GM20431 (cell line): ENCODE measurements around the gene SHANK2.

Experiments used
- in situ Hi-C: fragments of 300-500 bp; cut with MseI, MboI; formaldehyde crosslinking; loops from one replicate; pipeline ENCODE4 v1.15.0; 2020; ENCODE audit warnings: low sequenced_read_pairs; ENCODE audit not compliant: unreplicated experiment

Gene SHANK2

GRCh38 chr11:71269603-71270511, 17.5 kb upstream of the SHANK2 start:
- in situ Hi-C loops: no loop called here

DNA sequence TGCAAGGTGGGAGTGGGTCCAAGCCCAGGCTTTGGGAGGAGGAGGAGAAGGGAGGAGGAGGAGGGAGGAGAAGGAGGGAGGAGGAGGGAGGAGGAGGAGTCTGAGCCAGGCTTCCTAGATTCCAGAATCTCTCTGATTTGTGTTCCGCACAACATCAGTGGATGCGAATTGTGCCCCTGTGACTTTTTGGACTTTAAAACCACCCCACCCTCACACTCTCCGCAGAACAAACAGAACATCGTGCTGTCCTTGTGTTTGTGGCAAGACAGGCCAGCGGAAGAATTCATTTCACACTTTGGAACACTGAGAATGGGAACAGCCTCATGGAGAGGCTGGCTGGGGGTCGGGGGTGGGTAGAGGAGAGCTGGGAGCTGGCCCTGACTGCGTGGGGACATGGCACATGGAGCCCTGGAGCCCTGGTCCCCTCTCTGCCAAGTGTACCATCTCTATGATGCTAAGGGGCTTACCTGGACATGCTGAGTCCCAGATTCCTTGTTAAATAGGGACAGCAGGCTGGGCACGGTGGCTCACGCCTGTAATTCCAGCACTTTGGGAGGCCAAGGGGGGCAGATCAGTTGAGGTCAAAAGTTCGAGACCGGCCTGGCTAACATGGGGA, 16.4 kb upstream of the SHANK2 start:
- in situ Hi-C loops: no loop called here

DNA sequence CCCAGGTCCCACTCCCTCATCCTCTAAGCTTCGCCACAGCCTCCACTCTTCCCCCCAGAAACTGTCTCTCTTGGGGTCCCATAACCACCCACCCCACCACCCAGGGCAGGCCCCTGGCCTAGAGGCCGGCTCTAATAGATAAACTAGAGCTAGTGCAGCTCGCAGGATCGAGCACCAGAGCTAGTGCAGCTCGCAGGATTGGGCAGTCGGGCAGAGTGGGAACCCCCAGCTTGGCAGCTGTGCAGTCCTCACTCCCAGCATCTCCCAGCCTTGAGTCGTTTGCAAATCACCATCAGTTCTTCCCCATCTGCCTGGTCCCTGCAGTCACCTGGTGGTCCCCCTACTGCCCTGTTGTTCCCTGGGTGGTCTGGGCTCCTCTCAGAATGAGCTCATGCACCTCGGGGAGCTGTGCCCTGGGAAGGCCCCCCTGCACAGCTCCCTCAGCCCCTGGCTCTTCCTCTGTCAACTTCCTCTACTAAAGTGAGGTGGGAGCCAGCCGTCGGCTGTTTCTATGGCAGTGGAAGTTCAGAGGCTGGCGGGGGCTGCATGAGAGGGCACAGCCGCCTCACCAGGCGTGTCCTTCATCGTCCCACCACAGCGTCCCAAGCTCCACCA, 15.5 kb upstream of the SHANK2 start:
- in situ Hi-C loops: no loop called here

DNA sequence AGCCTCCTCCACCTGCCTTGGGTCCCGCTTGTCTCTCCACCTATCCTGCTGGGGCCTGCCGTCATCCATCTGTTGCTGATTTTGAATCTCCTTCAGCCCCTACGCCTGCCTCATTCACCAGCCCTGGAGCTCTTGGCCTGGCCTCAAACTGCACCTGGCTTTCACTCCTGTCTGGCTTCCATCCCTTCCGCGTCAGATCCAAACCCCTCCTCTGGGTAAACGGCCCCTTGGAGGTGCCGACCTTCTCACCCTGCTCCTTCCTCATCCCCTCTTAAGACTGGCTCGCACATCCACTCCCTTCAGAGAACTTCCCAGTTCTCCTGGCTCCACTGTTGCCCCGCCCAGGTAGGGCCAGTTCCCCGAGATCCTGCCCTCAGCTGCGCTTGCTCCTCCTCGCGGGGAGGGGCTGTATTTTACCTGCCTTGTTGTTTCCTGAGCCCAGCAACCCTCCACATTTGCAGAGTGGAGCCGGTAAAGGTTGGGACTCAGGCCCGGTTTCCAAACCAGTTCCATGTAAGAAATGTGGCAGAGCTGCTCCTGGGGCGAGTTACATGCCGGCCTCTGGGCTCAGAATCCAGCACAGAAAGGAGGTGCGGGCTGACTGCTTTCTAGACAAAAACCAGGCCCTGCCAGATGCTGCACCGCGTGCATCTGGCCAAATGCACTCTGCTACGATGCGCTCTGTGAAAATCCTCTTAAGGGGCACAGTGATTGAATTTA, 13.9 kb upstream of the SHANK2 start:
- in situ Hi-C loops: no loop called here

- in situ Hi-C loops: no loop called here
These were observed 13.2 kb upstream of the SHANK2 start for GRCh38 chr11:71265559-71266092.

DNA sequence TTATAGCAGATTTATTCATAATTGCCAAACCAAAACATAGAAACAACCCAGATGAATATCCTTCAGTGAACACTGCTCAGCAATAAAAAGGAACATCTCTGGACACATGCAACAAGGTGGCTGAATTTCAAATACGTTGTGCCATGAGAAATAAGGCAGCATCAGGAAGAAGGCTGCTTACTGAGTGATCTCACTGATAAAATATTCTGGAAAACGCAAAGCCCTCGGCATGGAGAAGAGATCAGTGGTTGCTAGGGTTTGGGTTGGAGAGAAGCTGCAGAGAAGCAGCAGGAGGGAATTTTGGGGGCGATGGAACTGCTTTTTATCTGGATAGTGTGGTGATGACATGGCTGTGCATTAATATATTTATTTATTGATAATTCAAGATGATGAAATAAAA, 11.0 kb upstream of the SHANK2 start:
- in situ Hi-C loops: no loop called here

GRCh38 chr11:71255800-71256479, 3.6 kb upstream of the SHANK2 start:
- in situ Hi-C loops: no loop called here

GRCh38 chr11:71255323-71255722, 2.9 kb upstream of the SHANK2 start:
- in situ Hi-C loops: no loop called here

GRCh38 chr11:71253794-71254193, 1.4 kb upstream of the SHANK2 start:
- in situ Hi-C loops: no loop called here

DNA sequence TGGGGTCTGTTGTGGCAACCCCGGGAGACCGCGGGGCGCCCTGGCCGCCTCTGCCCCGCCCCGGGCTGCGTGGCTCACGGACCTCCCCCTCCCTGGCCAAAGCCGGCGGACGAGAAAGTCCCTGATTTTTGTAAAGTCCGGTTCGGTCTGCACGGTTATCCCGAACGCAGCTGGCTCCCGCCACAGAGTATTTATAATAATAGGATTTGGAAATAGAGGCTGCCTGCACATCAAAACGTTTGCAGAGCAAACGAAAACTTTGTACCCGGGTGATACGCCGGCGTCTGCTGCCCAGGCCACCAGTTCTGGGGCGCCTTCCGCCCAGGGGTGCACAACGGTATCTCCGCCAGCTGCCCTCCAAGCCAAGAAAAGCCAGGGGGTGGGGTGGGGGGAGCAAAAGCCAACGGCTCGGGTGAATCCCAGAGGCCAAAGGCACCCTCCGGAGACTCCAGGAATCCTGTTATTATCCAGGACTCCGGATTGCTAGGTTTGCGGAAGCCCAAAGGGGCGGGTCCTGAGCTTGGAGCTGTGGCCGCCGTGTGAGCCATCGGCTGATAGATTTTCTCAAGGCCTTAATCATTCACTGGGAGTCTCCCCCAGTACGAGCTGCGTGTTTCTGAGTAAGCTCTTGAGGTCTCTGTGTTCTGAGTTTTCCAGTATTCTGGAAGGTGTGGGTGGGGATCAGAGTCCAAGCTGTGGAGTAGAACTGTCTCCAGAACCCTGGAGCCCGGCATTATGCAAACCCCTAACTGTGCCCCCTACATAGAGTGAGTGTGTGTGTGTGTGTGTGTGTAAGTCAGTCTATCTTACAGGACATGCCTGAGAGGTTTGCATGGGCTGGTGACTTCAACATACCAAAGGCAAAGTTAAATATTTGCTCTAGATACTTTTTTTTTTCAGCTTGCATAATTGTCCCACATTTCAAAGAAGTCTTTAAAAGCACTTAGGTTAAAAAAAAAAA, 673 bp upstream of the SHANK2 start:
- in situ Hi-C loops: no loop called here

DNA sequence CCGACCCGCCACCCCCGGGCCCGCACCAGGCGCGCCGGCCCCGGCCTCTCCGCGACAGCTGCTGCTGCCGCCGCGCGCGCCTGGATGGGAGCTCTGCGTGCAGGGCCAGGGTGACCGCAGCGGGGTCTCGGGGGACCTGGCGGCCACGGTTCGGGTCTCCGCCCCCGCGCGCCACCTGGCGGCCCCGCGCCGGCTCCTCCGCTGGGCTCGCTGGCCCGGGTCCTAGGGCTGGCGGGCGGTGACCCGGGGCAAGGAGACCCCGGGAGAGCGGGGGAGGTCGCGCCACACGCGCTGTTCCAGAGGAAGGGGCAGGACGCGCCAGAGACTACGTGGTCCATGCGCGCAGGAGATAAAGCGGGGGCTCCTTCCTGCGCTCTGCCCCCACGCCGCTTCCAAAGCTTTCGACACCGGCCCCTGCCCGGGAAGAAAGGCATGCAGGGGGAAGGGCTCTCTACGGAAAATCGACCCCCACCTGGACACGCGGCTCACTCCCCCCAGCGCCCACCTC, 562 bp downstream of the SHANK2 start:
- in situ Hi-C loops: no loop called here

- in situ Hi-C loops: no loop called here
These were observed 1.1 kb downstream of the SHANK2 start for GRCh38 chr11:71251151-71251721.

DNA sequence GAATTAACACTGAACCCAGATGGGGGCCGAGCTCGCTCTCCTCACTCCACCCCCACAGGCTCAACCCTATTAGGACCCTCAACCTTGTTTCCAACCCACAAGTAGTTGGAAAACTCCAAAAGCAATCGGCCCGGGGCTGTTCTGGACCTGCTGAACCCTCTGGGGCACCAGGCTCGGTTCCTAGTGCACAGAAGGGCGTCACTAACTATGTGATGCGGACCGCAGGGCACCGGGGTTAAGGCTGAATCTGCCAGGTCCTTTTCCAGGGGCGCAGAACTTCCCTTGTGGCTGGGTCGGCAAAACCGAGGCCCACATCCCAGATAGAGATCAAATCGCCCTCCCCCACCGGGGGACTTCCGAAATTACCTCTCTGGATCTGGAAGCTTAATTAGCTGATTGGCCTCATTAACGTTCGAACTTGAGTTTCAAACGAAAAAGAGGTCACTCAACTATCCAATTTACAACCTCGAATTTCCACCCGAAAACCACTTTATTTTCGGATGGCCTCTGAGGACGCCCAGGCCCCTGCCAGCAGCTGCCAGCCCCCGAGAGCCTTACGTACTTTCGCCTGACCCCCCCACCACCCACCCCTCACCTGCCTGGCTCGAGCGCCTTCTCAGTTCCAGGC, 1.7 kb downstream of the SHANK2 start:
- in situ Hi-C loops: no loop called here

DNA sequence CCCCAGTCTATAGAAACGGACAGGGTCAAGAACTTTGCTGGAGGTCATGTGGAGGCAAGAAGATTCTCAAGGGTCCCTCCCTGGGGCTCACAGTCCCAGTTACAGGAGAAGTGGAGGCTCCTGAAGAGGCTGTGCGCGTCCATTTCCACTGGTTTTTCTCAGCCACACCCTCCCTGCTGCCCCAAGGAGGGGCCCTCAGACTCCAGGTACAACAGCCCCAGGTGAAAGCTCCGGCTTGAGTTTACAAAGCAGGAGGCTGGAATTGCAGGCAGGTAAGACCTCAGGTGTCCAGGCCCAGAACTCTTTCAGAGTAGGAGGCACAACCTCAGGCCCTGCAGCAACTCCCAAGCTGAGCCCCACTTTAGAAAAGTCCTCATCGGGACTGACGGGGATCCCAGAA, 3.1 kb downstream of the SHANK2 start:
- in situ Hi-C loops: no loop called here

- in situ Hi-C loops: no loop called here
These were observed 3.7 kb downstream of the SHANK2 start for GRCh38 chr11:71248656-71249055.

DNA sequence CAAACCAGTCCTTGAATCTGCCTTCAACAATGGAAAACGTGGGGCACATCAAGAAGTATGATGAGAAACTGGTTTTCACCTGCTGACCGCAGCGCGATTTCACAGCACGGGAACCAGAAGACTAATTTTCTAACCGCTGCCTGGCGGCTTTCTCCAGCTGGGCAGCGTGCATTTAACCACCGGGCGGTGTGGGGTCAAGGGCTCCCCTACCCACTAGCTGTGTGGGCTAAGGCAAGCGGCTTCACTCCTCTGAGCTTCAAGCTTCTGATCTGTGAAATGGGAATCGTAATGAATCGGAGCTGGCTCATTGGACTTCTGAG, 4.2 kb downstream of the SHANK2 start:
- in situ Hi-C loops: no loop called here

- in situ Hi-C loops: no loop called here
These were observed 4.7 kb downstream of the SHANK2 start for GRCh38 chr11:71247551-71248250.
